Trophoblast cell (in vitro differentiated cells and primary cell): Measurements from ENCODE around the gene SGMS1.
"Not testable (repeated sequence)": the region's sequence is repeated elsewhere in the genome, so short reads cannot be mapped to it uniquely, and the experiment has no call there.

Source experiments
- DNase-seq, 2 donors: peaks; one replicate each; pipeline ENCODE4 v3.0.0-alpha.2; 2016
- H2AFZ ChIP-seq: 2 replicates; pipeline ENCODE4 v1.6.1; 2013; ENCODE audit warnings: low read length, moderate library complexity, mild to moderate bottlenecking; ENCODE audit not compliant: insufficient read depth, poor library complexity
- H2AK5ac ChIP-seq: 2 replicates; pipeline ENCODE4 v1.6.1; 2013; ENCODE audit warnings: mild to moderate bottlenecking, low read length
- H2BK120ac ChIP-seq: 2 replicates; pipeline ENCODE4 v1.6.1; 2013; ENCODE audit warnings: low read length, mild to moderate bottlenecking, moderate library complexity; ENCODE audit not compliant: insufficient read depth, poor library complexity
- H2BK12ac ChIP-seq: 2 replicates; pipeline ENCODE4 v1.6.1; 2013; ENCODE audit warnings: mild to moderate bottlenecking, low read length, moderate library complexity
- H2BK5ac ChIP-seq: 2 replicates; pipeline ENCODE4 v1.6.1; 2013; ENCODE audit warnings: low read length, low read depth, moderate library complexity, mild to moderate bottlenecking; ENCODE audit not compliant: poor library complexity
- H3K14ac ChIP-seq: 2 replicates; pipeline ENCODE4 v1.6.1; 2013; ENCODE audit warnings: mild to moderate bottlenecking, low read length
- H3K18ac ChIP-seq: 2 replicates; pipeline ENCODE4 v1.6.1; 2013; ENCODE audit warnings: mild to moderate bottlenecking, low read length
- H3K23ac ChIP-seq: 2 replicates; pipeline ENCODE4 v1.6.1; 2013; ENCODE audit warnings: low read length
- H3K27ac ChIP-seq: 2 replicates; pipeline ENCODE4 v1.5.1; 2013; ENCODE audit warnings: low read depth, mild to moderate bottlenecking, inconsistent platforms, low read length, moderate library complexity
- H3K27me3 ChIP-seq: 2 replicates; pipeline ENCODE4 v1.6.1; 2013; ENCODE audit warnings: inconsistent platforms, mild to moderate bottlenecking, low read length, moderate library complexity; ENCODE audit not compliant: insufficient read depth
- H3K36me3 ChIP-seq, 2 experiments: 1 replicate in 1 of 2; 2 replicates in 1 of 2; pipeline ENCODE4 v1.6.1; 2013; ENCODE audit warnings: low read length in 2 of 2, mild to moderate bottlenecking in 2 of 2, moderate library complexity in 1 of 2; ENCODE audit not compliant: insufficient read depth in 2 of 2, control insufficient read depth in 1 of 2
- H3K4ac ChIP-seq: 2 replicates; pipeline ENCODE4 v1.6.1; 2013; ENCODE audit warnings: low read depth, mild to moderate bottlenecking, low read length, moderate library complexity
- H3K4me1 ChIP-seq, 2 experiments: 1 replicate in 1 of 2; 2 replicates in 1 of 2; pipeline ENCODE4 v1.6.1; 2013; ENCODE audit warnings: low read length in 2 of 2, mild to moderate bottlenecking in 2 of 2, moderate library complexity in 1 of 2; ENCODE audit not compliant: insufficient read depth in 2 of 2, control insufficient read depth in 1 of 2
- H3K4me2 ChIP-seq: 2 replicates; pipeline ENCODE4 v1.6.1; 2013; ENCODE audit warnings: inconsistent platforms, mild to moderate bottlenecking, low read length, moderate library complexity
- H3K4me3 ChIP-seq: 2 replicates; pipeline ENCODE4 v1.5.1; 2013; ENCODE audit warnings: mild to moderate bottlenecking, low read depth, low read length, inconsistent platforms
- H3K79me1 ChIP-seq: one replicate; pipeline ENCODE4 v1.6.1; 2013; ENCODE audit warnings: low read length
- H3K79me2 ChIP-seq: 2 replicates; pipeline ENCODE4 v1.6.1; 2013; ENCODE audit warnings: low read length, mild to moderate bottlenecking; ENCODE audit not compliant: control insufficient read depth, insufficient read depth, poor library complexity
- H3K9ac ChIP-seq: 2 replicates; pipeline ENCODE4 v1.6.1; 2013; ENCODE audit warnings: mild to moderate bottlenecking, low read length
- H3K9me3 ChIP-seq: 2 replicates; pipeline ENCODE4 v1.6.1; 2013; ENCODE audit warnings: low read depth, mild to moderate bottlenecking, control low read depth, inconsistent platforms, low read length; ENCODE audit not compliant: insufficient read depth
- H4K12ac ChIP-seq: 2 replicates; pipeline ENCODE4 v1.6.1; 2013; ENCODE audit warnings: low read depth, mild to moderate bottlenecking, low read length, moderate library complexity
- H4K8ac ChIP-seq: 2 replicates; pipeline ENCODE4 v1.6.1; 2013; ENCODE audit warnings: low read depth, mild to moderate bottlenecking, low read length, moderate library complexity
- H4K91ac ChIP-seq: one replicate; pipeline ENCODE4 v1.6.1; 2013; ENCODE audit warnings: low read depth, mild to moderate bottlenecking, low read length, moderate library complexity
- WGBS: extraction: QIAGEN DNeasy Blood & Tissue Kit; methylation state at CpG from one replicate; pipeline ENCODE4 v1.1.7; 2013; ENCODE audit warnings: missing lambda C conversion rate; ENCODE audit not compliant: insufficient read length, insufficient coverage; ENCODE audit errors: extremely low coverage; 5-methylcytosine and 5-hydroxymethylcytosine counted together

The SGMS1 gene

GRCh38 chr10:50548481-50548880, 75.3 kb downstream of the SGMS1 start:
- H3K4ac ChIP-seq, H2BK120ac ChIP-seq, H3K4me2 ChIP-seq, H2AFZ ChIP-seq, H2AK5ac ChIP-seq, H3K4me3 ChIP-seq, H4K8ac ChIP-seq, H3K18ac ChIP-seq, H2BK12ac ChIP-seq, H3K9ac ChIP-seq, H3K79me1 ChIP-seq, H3K79me2 ChIP-seq, H3K9me3 ChIP-seq, H3K27me3 ChIP-seq, H4K91ac ChIP-seq, H3K23ac ChIP-seq, H4K12ac ChIP-seq, H3K27ac ChIP-seq, H3K4me1 ChIP-seq, DNase-seq, H3K14ac ChIP-seq, H2BK5ac ChIP-seq, H3K36me3 ChIP-seq: not testable (repeated sequence)
- WGBS: no CpG with 5 or more reads among the region's 1 CpG

GRCh38 chr10:50546287-50546686, 77.5 kb downstream of the SGMS1 start:
- not testable (repeated sequence) for H3K4me2 ChIP-seq, H4K12ac ChIP-seq, H3K79me1 ChIP-seq, H3K36me3 ChIP-seq, H3K27me3 ChIP-seq, H3K9ac ChIP-seq, H3K14ac ChIP-seq, H4K91ac ChIP-seq, H2BK12ac ChIP-seq, H3K4me1 ChIP-seq, H3K27ac ChIP-seq, H2AFZ ChIP-seq, H3K4ac ChIP-seq, H3K9me3 ChIP-seq, H3K4me3 ChIP-seq, H2BK5ac ChIP-seq, H2AK5ac ChIP-seq, H4K8ac ChIP-seq, H3K79me2 ChIP-seq, H3K18ac ChIP-seq, DNase-seq, H2BK120ac ChIP-seq, H3K23ac ChIP-seq
- no CpG with 5 or more reads among the region's 1 CpG for WGBS

- H4K8ac ChIP-seq: no peak overlapping the region
- peak; percentile 7 to 54 for DNase-seq
- H2BK120ac ChIP-seq: no peak overlapping the region
- H2AFZ ChIP-seq: no peak overlapping the region
- H3K79me1 ChIP-seq: no peaks in the 10 kb centered on the region
- no peak overlapping the region for H3K14ac ChIP-seq
- H4K91ac ChIP-seq: no peak overlapping the region
- H4K12ac ChIP-seq: no peak overlapping the region
- H3K4me2 ChIP-seq: no peak overlapping the region
- no CpG with 5 or more reads among the region's 1 CpG for WGBS
- no peaks in the 10 kb centered on the region for H3K27me3 ChIP-seq
- no peak overlapping the region for H3K4ac ChIP-seq
- no peaks in the 10 kb centered on the region for H3K36me3 ChIP-seq
- no peak overlapping the region for H2BK5ac ChIP-seq
- no peak overlapping the region for H3K9ac ChIP-seq
- no peak overlapping the region for H2BK12ac ChIP-seq
- peaks cover 0 to 4% of the 10 kb centered on the region in 2 experiments for H3K4me1 ChIP-seq
- no peak overlapping the region for H3K18ac ChIP-seq
- H3K4me3 ChIP-seq: no peak overlapping the region
- H3K27ac ChIP-seq: no peak overlapping the region
- no peaks in the 10 kb centered on the region for H3K9me3 ChIP-seq
- no peak overlapping the region for H2AK5ac ChIP-seq
- no peaks in the 10 kb centered on the region for H3K79me2 ChIP-seq
- H3K23ac ChIP-seq: no peak overlapping the region
These were observed 77.9 kb downstream of the SGMS1 start for GRCh38 chr10:50545846-50546245.

GRCh38 chr10:50544857-50545429, 78.8 kb downstream of the SGMS1 start:
- no peaks in the 10 kb centered on the region for H3K79me1 ChIP-seq
- H2AK5ac ChIP-seq: no peak overlapping the region
- H4K91ac ChIP-seq: no peak overlapping the region
- no peak overlapping the region for H3K27ac ChIP-seq
- H3K36me3 ChIP-seq: no peaks in the 10 kb centered on the region
- no peak overlapping the region for H2AFZ ChIP-seq
- H3K4me1 ChIP-seq: no peaks in the 10 kb centered on the region
- H3K18ac ChIP-seq: no peak overlapping the region
- no peaks in the 10 kb centered on the region for H3K9me3 ChIP-seq
- H4K8ac ChIP-seq: no peak overlapping the region
- H2BK12ac ChIP-seq: no peak overlapping the region
- H2BK120ac ChIP-seq: no peak overlapping the region
- H3K4me2 ChIP-seq: no peak overlapping the region
- H3K4ac ChIP-seq: no peak overlapping the region
- WGBS: no CpG with 5 or more reads among the region's 6 CpGs
- no peaks in the 10 kb centered on the region for H3K27me3 ChIP-seq
- no peak overlapping the region for H4K12ac ChIP-seq
- no peak overlapping the region for H3K23ac ChIP-seq
- no peak for DNase-seq
- no peak overlapping the region for H2BK5ac ChIP-seq
- no peak overlapping the region for H3K9ac ChIP-seq
- no peak overlapping the region for H3K14ac ChIP-seq
- H3K79me2 ChIP-seq: no peaks in the 10 kb centered on the region
- H3K4me3 ChIP-seq: no peak overlapping the region
